Esophagus squamous epithelium (tissue), 4 donors: Measurements from ENCODE around the gene TRAF2.

Experiments
- POLR2A ChIP-seq, 4 donors: fragments of 450-650 bp; IDR thresholded peaks; one replicate each; pipeline ENCODE4 v1.6.1; 2017; ENCODE audit warnings: antibody characterized with exemption in 4 of 4, mild to moderate bottlenecking in 4 of 4, moderate library complexity in 3 of 4
- TF ChIP-seq, protein P1 (sequence below), 6 experiments: fragments of 450-650 bp in 4 of 6; fragments of 200-600 bp in 2 of 6; sonication (generic) in 2 of 6; IDR thresholded peaks; one replicate each; pipeline ENCODE4 v1.5.1; 2016 to 2019; ENCODE audit warnings: antibody characterized with exemption in 6 of 6, mild to moderate bottlenecking in 4 of 6, moderate library complexity in 4 of 6

DNA sequence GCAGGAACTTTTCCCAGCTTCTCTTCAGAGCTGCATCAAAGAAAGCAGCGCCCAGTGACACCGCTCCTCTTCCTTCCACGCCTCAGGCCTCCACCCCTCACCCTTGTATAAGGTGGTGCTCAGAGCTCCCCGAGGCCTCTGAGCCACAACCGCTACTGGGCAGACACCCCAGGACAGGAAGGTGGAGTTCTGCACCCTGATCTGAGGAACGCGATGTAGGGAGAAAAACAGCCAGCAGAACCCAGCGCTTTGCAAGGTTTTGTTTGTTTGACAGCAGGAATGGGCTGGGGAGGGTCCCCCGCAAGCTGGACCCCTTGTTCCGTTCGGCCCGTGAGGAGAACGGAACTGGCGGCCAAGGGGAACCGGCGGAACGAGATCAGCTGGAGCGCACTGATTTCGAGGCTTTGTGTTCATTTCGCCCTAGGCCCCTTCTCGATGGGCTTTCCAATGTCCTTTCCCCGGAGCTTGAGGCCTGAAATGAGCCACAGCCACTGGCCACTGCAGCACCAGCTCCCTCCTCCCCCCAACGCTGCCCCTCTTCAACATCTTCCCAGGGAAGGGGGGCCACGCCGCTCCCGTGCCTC, 24.4 kb upstream of the TRAF2 start:
- TF ChIP-seq, protein P1, sequence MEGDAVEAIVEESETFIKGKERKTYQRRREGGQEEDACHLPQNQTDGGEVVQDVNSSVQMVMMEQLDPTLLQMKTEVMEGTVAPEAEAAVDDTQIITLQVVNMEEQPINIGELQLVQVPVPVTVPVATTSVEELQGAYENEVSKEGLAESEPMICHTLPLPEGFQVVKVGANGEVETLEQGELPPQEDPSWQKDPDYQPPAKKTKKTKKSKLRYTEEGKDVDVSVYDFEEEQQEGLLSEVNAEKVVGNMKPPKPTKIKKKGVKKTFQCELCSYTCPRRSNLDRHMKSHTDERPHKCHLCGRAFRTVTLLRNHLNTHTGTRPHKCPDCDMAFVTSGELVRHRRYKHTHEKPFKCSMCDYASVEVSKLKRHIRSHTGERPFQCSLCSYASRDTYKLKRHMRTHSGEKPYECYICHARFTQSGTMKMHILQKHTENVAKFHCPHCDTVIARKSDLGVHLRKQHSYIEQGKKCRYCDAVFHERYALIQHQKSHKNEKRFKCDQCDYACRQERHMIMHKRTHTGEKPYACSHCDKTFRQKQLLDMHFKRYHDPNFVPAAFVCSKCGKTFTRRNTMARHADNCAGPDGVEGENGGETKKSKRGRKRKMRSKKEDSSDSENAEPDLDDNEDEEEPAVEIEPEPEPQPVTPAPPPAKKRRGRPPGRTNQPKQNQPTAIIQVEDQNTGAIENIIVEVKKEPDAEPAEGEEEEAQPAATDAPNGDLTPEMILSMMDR (IDR thresholded peaks at IDR 0.05) = no peak
- TF ChIP-seq POLR2A (IDR thresholded peaks at IDR 0.05) = no peak
